GM10248 (cell line): Measurements from ENCODE around the gene MC2R.

Source experiments
- CTCF ChIA-PET: fragments of 300-600 bp; sonication (Branson Sonifier 250); formaldehyde crosslinking; extraction: SDS; loops from one replicate; lab custom pipeline; 2021; ENCODE audit warnings: antibody characterized with exemption; lab: Yijun Ruan, JAX
- POLR2A ChIA-PET: fragments of 350-650 bp; sonication (Branson Sonifier 250); formaldehyde crosslinking; extraction: SDS; loops from one replicate; lab custom pipeline; 2020; ENCODE audit warnings: antibody characterized with exemption; lab: Yijun Ruan, JAX
- DNase-seq: peaks from one replicate; pipeline ENCODE4 v3.0.0; 2012; ENCODE audit errors: extremely low spot score
- TF ChIP-seq, protein P1 (sequence below): IDR thresholded peaks from 2 replicates; pipeline ENCODE4 v1.5.1; 2012; ENCODE audit warnings: mild to moderate bottlenecking, low read depth; ENCODE audit errors: extremely low read depth, missing control alignments, control extremely low read depth

Gene MC2R

DNA sequence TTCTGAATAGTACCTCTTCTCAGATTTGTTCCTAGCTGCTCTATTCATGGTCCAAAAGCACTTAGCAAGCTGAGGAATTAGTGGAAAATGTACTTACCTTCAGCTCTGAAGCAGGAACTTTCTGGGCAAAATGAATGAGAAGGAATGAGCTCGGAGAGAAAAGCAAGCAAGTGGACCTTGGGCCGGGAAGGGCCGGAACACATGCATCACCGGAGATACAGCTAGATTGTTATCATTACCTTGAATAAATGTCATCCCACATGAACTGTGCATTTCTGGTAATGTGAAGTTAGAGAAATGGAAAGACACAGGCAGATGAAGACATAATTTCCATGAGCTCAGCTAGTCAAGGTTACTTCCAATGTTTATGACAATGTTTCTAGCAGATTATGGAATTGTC lies at the start of gene MC2R:
MC2R (minus strand) TSS at position 146 of the 400 bp plus-strand sequence. CDS start 30,018 bp downstream, outside the sequence.
- POLR2A ChIA-PET = no interaction called here
- DNase-seq = no peak
- CTCF ChIA-PET = interaction anchor here (1.2 to 1.4 kb wide), 5 partner anchors 10 to 190 kb away, joined by 3 to 4 read pairs (median 4); no protein-coding TSS in a partner anchor
- TF ChIP-seq, protein P1, sequence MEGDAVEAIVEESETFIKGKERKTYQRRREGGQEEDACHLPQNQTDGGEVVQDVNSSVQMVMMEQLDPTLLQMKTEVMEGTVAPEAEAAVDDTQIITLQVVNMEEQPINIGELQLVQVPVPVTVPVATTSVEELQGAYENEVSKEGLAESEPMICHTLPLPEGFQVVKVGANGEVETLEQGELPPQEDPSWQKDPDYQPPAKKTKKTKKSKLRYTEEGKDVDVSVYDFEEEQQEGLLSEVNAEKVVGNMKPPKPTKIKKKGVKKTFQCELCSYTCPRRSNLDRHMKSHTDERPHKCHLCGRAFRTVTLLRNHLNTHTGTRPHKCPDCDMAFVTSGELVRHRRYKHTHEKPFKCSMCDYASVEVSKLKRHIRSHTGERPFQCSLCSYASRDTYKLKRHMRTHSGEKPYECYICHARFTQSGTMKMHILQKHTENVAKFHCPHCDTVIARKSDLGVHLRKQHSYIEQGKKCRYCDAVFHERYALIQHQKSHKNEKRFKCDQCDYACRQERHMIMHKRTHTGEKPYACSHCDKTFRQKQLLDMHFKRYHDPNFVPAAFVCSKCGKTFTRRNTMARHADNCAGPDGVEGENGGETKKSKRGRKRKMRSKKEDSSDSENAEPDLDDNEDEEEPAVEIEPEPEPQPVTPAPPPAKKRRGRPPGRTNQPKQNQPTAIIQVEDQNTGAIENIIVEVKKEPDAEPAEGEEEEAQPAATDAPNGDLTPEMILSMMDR = no peak

DNA sequence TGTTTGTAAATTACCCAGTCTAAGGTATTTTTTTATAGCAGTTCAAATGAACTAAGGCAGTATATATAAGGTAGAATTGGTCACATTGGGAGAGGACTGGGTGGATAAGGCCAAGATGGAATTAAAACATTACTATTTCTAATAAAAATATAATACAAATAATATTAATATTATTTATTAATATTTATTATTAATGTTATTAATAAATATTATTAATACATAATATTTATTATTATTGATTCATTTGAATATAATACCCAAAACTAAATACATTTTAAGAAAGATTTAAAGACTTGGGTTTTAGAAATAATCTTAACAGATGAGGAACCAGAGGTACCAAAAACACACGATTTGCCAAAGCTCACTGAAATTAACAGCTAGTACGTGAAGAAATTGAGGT lies 30.5 kb upstream of the MC2R start:
- TF ChIP-seq, protein P1 = no peak
- ChIA-PET POLR2A (no interaction called here), CTCF (no interaction called here)
- no peak for DNase-seq

DNA sequence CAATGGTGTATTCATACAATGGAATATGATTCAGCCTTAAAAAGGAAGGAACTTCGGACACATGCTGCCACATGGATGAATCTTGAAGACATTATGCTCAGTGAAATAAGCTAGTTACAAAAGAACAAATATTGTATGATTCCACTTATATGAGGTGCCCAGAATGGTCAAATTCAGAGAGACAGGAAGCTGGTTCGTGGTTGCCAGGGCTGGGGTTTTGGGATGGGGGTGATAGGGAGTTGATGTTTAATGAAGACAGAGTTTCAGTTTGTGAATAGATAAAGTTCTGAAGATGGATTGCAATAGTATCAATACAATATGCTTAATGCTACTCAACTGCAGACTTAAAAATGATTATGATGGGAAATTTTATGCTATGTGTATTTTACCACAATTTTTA lies 28.0 kb upstream of the MC2R start:
- DNase-seq = no peak
- TF ChIP-seq, protein P1 = no peak
- POLR2A ChIA-PET = no interaction called here
- CTCF ChIA-PET = no interaction called here

DNA sequence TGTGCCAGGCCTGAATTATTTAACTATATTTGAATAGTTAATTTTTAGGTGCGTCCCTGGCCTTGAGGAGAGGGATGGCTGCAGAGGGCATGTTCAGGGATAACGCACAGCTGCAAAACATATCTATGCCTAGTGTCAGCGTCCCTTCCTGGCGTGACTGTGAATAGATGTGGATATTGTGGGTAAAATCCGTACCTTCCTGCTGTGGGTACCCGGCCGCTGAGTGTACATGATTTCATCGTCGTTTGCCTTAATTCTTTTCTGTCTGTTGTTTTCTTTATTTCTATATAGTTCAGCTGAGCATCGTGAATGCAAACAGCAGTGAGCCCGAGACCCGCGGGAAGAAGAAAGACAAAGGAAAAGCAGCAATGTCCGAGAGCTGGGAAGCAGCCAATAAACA lies 25.0 kb upstream of the MC2R start:
- TF ChIP-seq, protein P1 = no peak
- CTCF ChIA-PET = no interaction called here
- POLR2A ChIA-PET = no interaction called here
- DNase-seq = no peak

DNA sequence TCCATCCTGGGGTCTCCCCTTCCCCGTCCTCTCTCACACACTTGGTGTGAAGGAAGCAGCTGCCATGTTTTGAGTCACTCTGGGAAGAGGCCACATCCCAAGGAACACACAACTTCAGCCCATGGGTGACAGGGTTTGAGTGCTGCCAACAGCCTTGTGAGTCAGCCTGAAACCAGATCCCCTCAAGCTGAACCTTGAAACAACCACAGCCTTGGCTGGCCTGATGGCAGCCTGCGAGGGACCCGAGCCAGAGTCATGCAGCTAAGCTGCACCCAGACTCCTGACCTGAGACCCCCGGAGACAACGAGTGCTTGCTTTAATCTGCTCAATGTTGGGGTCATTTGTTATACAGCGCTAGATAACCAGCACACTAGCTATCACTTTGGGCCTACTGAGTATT lies 19.3 kb upstream of the MC2R start:
- TF ChIP-seq, protein P1 = no peak
- ChIA-PET POLR2A (no interaction called here), CTCF (no interaction called here)
- DNase-seq = no peak

DNA sequence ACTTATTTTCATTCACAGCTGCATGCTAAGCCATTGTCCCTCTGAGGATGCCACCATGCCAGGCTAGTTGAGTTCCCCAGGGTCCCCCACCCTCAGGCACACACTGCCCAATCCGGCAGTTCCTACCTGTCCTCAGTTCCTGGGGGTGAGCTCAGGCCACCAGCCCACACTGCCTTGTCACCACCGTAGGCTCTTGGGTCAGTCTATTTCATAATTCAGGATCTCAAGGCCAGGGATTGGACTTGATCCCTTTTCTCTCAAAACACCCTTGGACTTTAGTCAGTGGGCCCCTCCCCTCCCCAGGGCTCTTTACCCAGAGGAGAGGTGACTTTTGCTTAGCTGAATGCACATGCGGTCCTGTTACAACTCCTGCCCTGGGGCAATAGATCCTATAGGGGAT lies 18.7 kb upstream of the MC2R start:
- DNase-seq = no peak
- ChIA-PET CTCF (no interaction called here), POLR2A (no interaction called here)
- TF ChIP-seq, protein P1 = no peak
